ENCODE measurements around the gene ZNF132. TPM values are rescaled to one million over a fixed set of nuclear protein-coding genes. Genes with fewer than 3 reads are reported as not detected.
A peak's percentile ranks its signal among the peaks of the same experiment; 100 is the strongest.

The ZNF132 gene
- total and polyA plus RNA-seq, 8 donors: 1.1 to 6.1 (median 2.0) TPM

- Histone ChIP-seq H3K9me3 (no peaks in the 10 kb centered on the region), H3K36me3 (peaks cover 0 to 5% (median 2%) of the 10 kb centered on the region in 3 donors), H3K27me3 (no peaks in the 10 kb centered on the region), H3K4me3 (peak within 1 kb of the TSS; percentile 62 to 77 (median 68)), H3K4me1 (peaks cover 12 to 34% (median 19%) of the 10 kb centered on the region in 3 donors), H3K27ac (peak within 1 kb of the TSS; percentile 91 to 98 (median 97))
- FAIRE-seq (peak; percentile 29), ATAC-seq (peak; percentile 91 to 96 (median 93)), DNase-seq (peak; percentile 94 to 99 (median 96))
- intact Hi-C loops (cut with DNase I): no loop called here
- 0 to 1% methylated on average over 64 of the region's 64 CpGs for WGBS, 2 donors
- TF ChIP-seq, protein P1, sequence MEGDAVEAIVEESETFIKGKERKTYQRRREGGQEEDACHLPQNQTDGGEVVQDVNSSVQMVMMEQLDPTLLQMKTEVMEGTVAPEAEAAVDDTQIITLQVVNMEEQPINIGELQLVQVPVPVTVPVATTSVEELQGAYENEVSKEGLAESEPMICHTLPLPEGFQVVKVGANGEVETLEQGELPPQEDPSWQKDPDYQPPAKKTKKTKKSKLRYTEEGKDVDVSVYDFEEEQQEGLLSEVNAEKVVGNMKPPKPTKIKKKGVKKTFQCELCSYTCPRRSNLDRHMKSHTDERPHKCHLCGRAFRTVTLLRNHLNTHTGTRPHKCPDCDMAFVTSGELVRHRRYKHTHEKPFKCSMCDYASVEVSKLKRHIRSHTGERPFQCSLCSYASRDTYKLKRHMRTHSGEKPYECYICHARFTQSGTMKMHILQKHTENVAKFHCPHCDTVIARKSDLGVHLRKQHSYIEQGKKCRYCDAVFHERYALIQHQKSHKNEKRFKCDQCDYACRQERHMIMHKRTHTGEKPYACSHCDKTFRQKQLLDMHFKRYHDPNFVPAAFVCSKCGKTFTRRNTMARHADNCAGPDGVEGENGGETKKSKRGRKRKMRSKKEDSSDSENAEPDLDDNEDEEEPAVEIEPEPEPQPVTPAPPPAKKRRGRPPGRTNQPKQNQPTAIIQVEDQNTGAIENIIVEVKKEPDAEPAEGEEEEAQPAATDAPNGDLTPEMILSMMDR (IDR thresholded peaks at IDR 0.05): no peak
Measured at GRCh38 chr19:58386576-58387337, 53.2 kb downstream of the ZNF132 start, which contains the start of gene RPS5. TSS of gene RPS5 (plus strand) at chr19:58387269. CDS start at chr19:58388138, 869 bp downstream.

GRCh38 chr19:58385891-58386575 lies 53.9 kb downstream of the ZNF132 start:
- FAIRE-seq (no peak), DNase-seq (peak in 3 of 6 donors; percentile 54 to 75 (median 61)), ATAC-seq (peak; percentile 8 to 24 (median 17))
- Histone ChIP-seq H3K4me3 (peak overlapping the region; percentile 62 to 77 (median 68)), H3K27ac (peak overlapping the region; percentile 91 to 98 (median 97)), H3K4me1 (peaks cover 12 to 36% (median 19%) of the 10 kb centered on the region in 3 donors), H3K9me3 (no peaks in the 10 kb centered on the region), H3K36me3 (peaks cover 0 to 2% (median 0%) of the 10 kb centered on the region in 3 donors), H3K27me3 (no peaks in the 10 kb centered on the region)
- 5 to 7% methylated on average over 36 of the region's 36 CpGs for WGBS, 2 donors
- intact Hi-C loops (cut with DNase I): no loop called here
- TF ChIP-seq, protein P1 (IDR thresholded peaks at IDR 0.05): no peak

DNA sequence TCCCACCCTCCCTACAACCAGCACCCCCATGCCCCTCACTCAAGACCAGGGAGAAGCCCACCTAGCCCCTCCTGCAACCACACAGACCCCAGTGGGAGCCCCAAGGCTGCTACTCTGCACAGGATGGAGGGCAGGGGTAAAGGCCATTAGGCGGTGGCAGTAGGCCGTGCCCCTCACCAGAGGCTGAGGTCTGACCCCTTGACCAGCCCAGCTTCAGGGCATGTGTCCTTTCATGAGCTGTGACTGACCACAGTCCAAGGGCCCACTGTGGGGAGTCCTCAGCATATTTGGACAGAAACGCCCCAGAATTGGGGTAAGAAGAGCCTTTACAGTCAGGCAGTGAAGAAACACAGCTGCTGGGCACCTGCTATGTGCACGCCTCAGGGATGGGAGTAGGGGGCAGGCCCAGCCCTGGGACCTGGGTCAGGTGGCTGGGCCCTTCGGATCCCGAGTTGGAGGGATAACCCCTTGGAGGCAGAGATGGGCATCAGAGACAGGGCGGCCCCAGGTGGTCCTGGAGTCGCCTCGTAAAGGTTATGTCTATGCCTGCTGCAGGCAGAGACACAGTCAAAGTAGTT lies 54.6 kb downstream of the ZNF132 start:
- Histone ChIP-seq H3K27ac (peak overlapping the region; percentile 91 to 98 (median 97)), H3K36me3 (no peaks in the 10 kb centered on the region), H3K4me3 (peak overlapping the region in 1 of 4 donors; percentile 77), H3K27me3 (no peaks in the 10 kb centered on the region), H3K9me3 (no peaks in the 10 kb centered on the region), H3K4me1 (peaks cover 6 to 36% (median 13%) of the 10 kb centered on the region in 3 donors)
- no peak for ATAC-seq
- intact Hi-C loops (cut with DNase I): no loop called here
- DNase-seq: peak in 3 of 6 donors; percentile 38 to 61 (median 54)
- TF ChIP-seq, protein P1 (IDR thresholded peaks at IDR 0.05): no peak
- no peak for FAIRE-seq
- WGBS, 2 donors: 61 to 68% methylated on average over 9 of the region's 9 CpGs

GRCh38 chr19:58382997-58383603 lies 56.9 kb downstream of the ZNF132 start:
- Histone ChIP-seq H3K4me1 (peaks cover 0 to 31% (median 11%) of the 10 kb centered on the region in 3 donors), H3K27ac (no peak overlapping the region), H3K36me3 (no peaks in the 10 kb centered on the region), H3K4me3 (no peak overlapping the region), H3K27me3 (no peaks in the 10 kb centered on the region), H3K9me3 (no peaks in the 10 kb centered on the region)
- intact Hi-C loops (cut with DNase I): no loop called here
- DNase-seq: peak in 3 of 6 donors; percentile 35 to 53 (median 46)
- TF ChIP-seq, protein P1 (IDR thresholded peaks at IDR 0.05): no peak
- no peak for ATAC-seq
- FAIRE-seq: no peak
- 90 to 96% methylated on average over 6 of the region's 6 CpGs for WGBS, 2 donors

Small RNAs within 50 kb of the gene (microRNA-seq; reads per million reads assigned to microRNA genes)
- gene MIR4754: 0 reads per million in 2 donors

Other genes starting within 250 kb of the ZNF132 start
- gene ZNF544, start 211.2 kb downstream of the ZNF132 start, total RNA-seq: 10 to 100 TPM in 2 of 6 donors, 1 to 10 TPM in 4; 6.5 to 15.8 (median 7.9) TPM
- 10 to 100 TPM; 11.2 to 13.1 TPM for gene ZNF544, start 211.2 kb downstream of the ZNF132 start, polyA plus RNA-seq
- 1 to 10 TPM; 1.6 to 3.6 (median 2.0) TPM for gene ZNF8, start 161.2 kb downstream of the ZNF132 start, total RNA-seq
- gene ZNF8, start 161.2 kb downstream of the ZNF132 start, polyA plus RNA-seq: 1 to 10 TPM; 1.4 to 1.5 TPM
- 10 to 100 TPM in 5 of 6 donors, 1 to 10 TPM in 1; 8.6 to 17.6 (median 14.0) TPM for gene ERVK3-1, start 134.8 kb downstream of the ZNF132 start, total RNA-seq
- gene ERVK3-1, start 134.8 kb downstream of the ZNF132 start, polyA plus RNA-seq: 10 to 100 TPM; 21.0 to 41.6 TPM
- 1 to 10 TPM in 4 of 6 donors, under 1 TPM in 2; 0.97 to 2.5 (median 1.6) TPM for gene ZSCAN22, start 113.2 kb downstream of the ZNF132 start, total RNA-seq
- under 1 TPM; 0.65 to 0.87 TPM for gene ZSCAN22, start 113.2 kb downstream of the ZNF132 start, polyA plus RNA-seq
- gene A1BG, start 86.7 kb downstream of the ZNF132 start, total RNA-seq: 10 to 100 TPM in 1 of 6 donors, 1 to 10 TPM in 5; 3.3 to 10.6 (median 5.9) TPM
- gene A1BG, start 86.7 kb downstream of the ZNF132 start, polyA plus RNA-seq: 10 to 100 TPM; 22.3 to 49.0 TPM
- 1 to 10 TPM in 5 of 6 donors, under 1 TPM in 1; 0.95 to 2.0 (median 1.4) TPM for gene ZNF497, start 77.4 kb downstream of the ZNF132 start, total RNA-seq
- 1 to 10 TPM; 4.7 to 5.3 TPM for gene ZNF497, start 77.4 kb downstream of the ZNF132 start, polyA plus RNA-seq
- 1 to 10 TPM; 1.1 to 1.9 (median 1.7) TPM for gene ZNF837, start 59.1 kb downstream of the ZNF132 start, total RNA-seq
- gene ZNF837, start 59.1 kb downstream of the ZNF132 start, polyA plus RNA-seq: 1 to 10 TPM; 3.1 to 3.8 TPM
- gene RPS5, start 52.9 kb downstream of the ZNF132 start, total RNA-seq: 1,000 to 10,000 TPM in 2 of 6 donors, 100 to 1,000 TPM in 4; 637 to 1,373 (median 887) TPM
- 100 to 1,000 TPM; 699 to 891 TPM for gene RPS5, start 52.9 kb downstream of the ZNF132 start, polyA plus RNA-seq
- not detected for gene RNF225, start 44.5 kb downstream of the ZNF132 start, total RNA-seq
- not detected for gene RNF225, start 44.5 kb downstream of the ZNF132 start, polyA plus RNA-seq
- gene ZNF584, start 31.5 kb downstream of the ZNF132 start, total RNA-seq: 1 to 10 TPM; 4.3 to 8.5 (median 5.1) TPM
- 1 to 10 TPM; 4.1 to 6.5 TPM for gene ZNF584, start 31.5 kb downstream of the ZNF132 start, polyA plus RNA-seq
- gene ZNF324B, start 11.5 kb upstream of the ZNF132 start, total RNA-seq: 1 to 10 TPM; 3.5 to 5.6 (median 4.2) TPM
- 1 to 10 TPM; 3.0 to 4.5 TPM for gene ZNF324B, start 11.5 kb upstream of the ZNF132 start, polyA plus RNA-seq
- gene ZNF324, start 26.9 kb upstream of the ZNF132 start, total RNA-seq: 1 to 10 TPM; 4.2 to 7.3 (median 6.3) TPM
- gene ZNF324, start 26.9 kb upstream of the ZNF132 start, polyA plus RNA-seq: 1 to 10 TPM; 3.5 to 5.5 TPM
- gene ZNF446, start 36.2 kb upstream of the ZNF132 start, total RNA-seq: 1 to 10 TPM; 4.4 to 6.6 (median 5.1) TPM
- gene ZNF446, start 36.2 kb upstream of the ZNF132 start, polyA plus RNA-seq: 10 to 100 TPM; 19.9 to 23.6 TPM
- 1 to 10 TPM; 3.0 to 6.7 (median 5.0) TPM for gene SLC27A5, start 71.8 kb upstream of the ZNF132 start, total RNA-seq
- 10 to 100 TPM; 12.8 to 15.6 TPM for gene SLC27A5, start 71.8 kb upstream of the ZNF132 start, polyA plus RNA-seq
- gene ZBTB45, start 79.7 kb upstream of the ZNF132 start, total RNA-seq: 1 to 10 TPM; 4.3 to 9.3 (median 6.3) TPM
- gene ZBTB45, start 79.7 kb upstream of the ZNF132 start, polyA plus RNA-seq: 1 to 10 TPM; 5.8 to 7.5 TPM
- gene TRIM28, start 103.9 kb upstream of the ZNF132 start, total RNA-seq: 100 to 1,000 TPM; 128 to 212 (median 174) TPM
- gene TRIM28, start 103.9 kb upstream of the ZNF132 start, polyA plus RNA-seq: 100 to 1,000 TPM; 189 to 208 TPM
- 10 to 100 TPM; 45.8 to 68.0 (median 58.4) TPM for gene CHMP2A, start 115.0 kb upstream of the ZNF132 start, total RNA-seq
- gene CHMP2A, start 115.0 kb upstream of the ZNF132 start, polyA plus RNA-seq: 100 to 1,000 TPM; 108 to 118 TPM
- gene UBE2M, start 118.5 kb upstream of the ZNF132 start, total RNA-seq: 10 to 100 TPM; 23.0 to 30.1 (median 25.3) TPM
- 10 to 100 TPM; 22.0 to 33.0 TPM for gene UBE2M, start 118.5 kb upstream of the ZNF132 start, polyA plus RNA-seq
- gene MZF1, start 133.2 kb upstream of the ZNF132 start, total RNA-seq: 10 to 100 TPM in 5 of 6 donors, 1 to 10 TPM in 1; 9.8 to 25.0 (median 11.6) TPM
- gene MZF1, start 133.2 kb upstream of the ZNF132 start, polyA plus RNA-seq: 10 to 100 TPM; 53.9 to 70.2 TPM

All from pancreas (tissue), 10 donors.